Activated CD8-positive, alpha-beta memory T cell treated with anti-CD3 and anti-CD28 coated beads, Interleukin-2, amount 10 ng/mL, durations not matched to agents 7 days and 5 days (primary cell): Measurements from ENCODE around the gene MARK1. TPM values are rescaled to one million over a fixed set of nuclear protein-coding genes. Genes with fewer than 3 reads are reported as not detected.

ENCODE experiments used
- ATAC-seq: fragments of 150-1000 bp; cut with Tn5 transposase; one replicate; pipeline ENCODE4 v1.10.0; 2021; ENCODE audit warnings: moderate library complexity
- CTCF ChIA-PET: fragments of 350-600 bp; sonication (Branson Sonifier 250); formaldehyde crosslinking; loops from one replicate; lab custom pipeline; 2021; ENCODE audit warnings: antibody characterized with exemption; lab: Charles Lee
- DNase-seq: peaks from one replicate; pipeline ENCODE4 v3.0.0-alpha.2; 2020
- H3K27ac Mint-ChIP-seq: one replicate; pipeline ENCODE4 v1.8.0; 2021; ENCODE audit warnings: mild to moderate bottlenecking, mixed read lengths
- H3K27me3 Mint-ChIP-seq: one replicate; pipeline ENCODE4 v1.8.0; 2021; ENCODE audit warnings: mixed read lengths
- H3K36me3 Mint-ChIP-seq: one replicate; pipeline ENCODE4 v1.8.0; 2021; ENCODE audit warnings: mild to moderate bottlenecking, mixed read lengths
- H3K4me1 Mint-ChIP-seq: one replicate; pipeline ENCODE4 v1.8.0; 2021; ENCODE audit warnings: mixed read lengths
- H3K4me3 Mint-ChIP-seq: one replicate; pipeline ENCODE4 v1.8.0; 2021; ENCODE audit warnings: mild to moderate bottlenecking, moderate library complexity, mixed read lengths
- H3K9me3 Mint-ChIP-seq: one replicate; pipeline ENCODE4 v1.8.0; 2022; ENCODE audit warnings: low read depth, mixed read lengths
- total RNA-seq, 2 experiments: library from RNA; stranded (reverse); gene quantifications; one replicate each; pipeline ENCODE4 v1.2.3, GENCODE V29; 2021

MARK1 gene
- total RNA-seq, 2 experiments from 2014 or later, result not detected

GRCh38 chr1:220552672-220553260 lies 24.8 kb downstream of the MARK1 start:
- CTCF ChIA-PET, result no interaction called here
- H3K27me3 Mint-ChIP-seq, result no peaks in the 10 kb centered on the region

GRCh38 chr1:220556641-220557040 lies 28.7 kb downstream of the MARK1 start:
- Mint-ChIP-seq H3K27ac (no peak overlapping the region), H3K4me3 (no peak overlapping the region), H3K36me3 (no peaks in the 10 kb centered on the region), H3K9me3 (no peaks in the 10 kb centered on the region), H3K27me3 (no peaks in the 10 kb centered on the region), H3K4me1 (no peaks in the 10 kb centered on the region)
- no peak for ATAC-seq
- DNase-seq, result no peak
- CTCF ChIA-PET, result no interaction called here

More at GRCh38 chr1:220552672-220553260, 24.8 kb downstream of the MARK1 start:
- Mint-ChIP-seq H3K4me3 (no peak overlapping the region), H3K27ac (no peak overlapping the region), H3K9me3 (no peaks in the 10 kb centered on the region), H3K36me3 (no peaks in the 10 kb centered on the region), H3K4me1 (no peaks in the 10 kb centered on the region)
- ATAC-seq (no peak), DNase-seq (no peak)

DNA sequence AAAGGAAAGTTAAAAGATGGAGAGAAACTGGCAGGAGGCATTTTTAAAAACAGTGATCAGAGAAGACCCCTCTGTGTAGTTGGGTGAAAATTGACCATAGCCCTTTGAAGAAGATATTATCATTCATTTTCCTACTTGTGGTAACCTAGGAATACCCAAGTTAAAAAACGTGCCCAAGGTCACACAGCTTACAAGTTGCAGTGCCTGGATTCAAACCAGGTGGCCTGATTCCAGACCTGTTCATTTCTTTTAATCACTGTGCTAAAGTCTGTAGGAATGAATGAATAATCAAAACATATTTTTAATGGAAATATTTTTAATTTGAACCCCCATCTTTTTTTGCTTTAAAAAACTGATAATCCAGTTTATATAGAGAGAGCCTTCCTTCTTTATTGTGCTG lies 35.6 kb downstream of the MARK1 start:
- Mint-ChIP-seq H3K9me3 (no peaks in the 10 kb centered on the region), H3K27me3 (peaks cover 4% of the 10 kb centered on the region), H3K4me3 (no peak overlapping the region), H3K36me3 (no peaks in the 10 kb centered on the region), H3K4me1 (no peaks in the 10 kb centered on the region), H3K27ac (no peak overlapping the region)
- no peak for DNase-seq
- CTCF ChIA-PET, result no interaction called here
- ATAC-seq, result no peak

GRCh38 chr1:220564216-220564615 lies 36.3 kb downstream of the MARK1 start:
- CTCF ChIA-PET, result no interaction called here
- Mint-ChIP-seq H3K4me3 (no peak overlapping the region), H3K36me3 (no peaks in the 10 kb centered on the region), H3K4me1 (no peaks in the 10 kb centered on the region), H3K27ac (no peak overlapping the region), H3K9me3 (no peaks in the 10 kb centered on the region), H3K27me3 (peaks cover 4% of the 10 kb centered on the region)
- DNase-seq (no peak), ATAC-seq (no peak)

- no peak overlapping the region for H3K27ac Mint-ChIP-seq
- H3K4me1 Mint-ChIP-seq, result no peaks in the 10 kb centered on the region
- no peaks in the 10 kb centered on the region for H3K9me3 Mint-ChIP-seq
- DNase-seq (no peak), ATAC-seq (no peak)
- no peaks in the 10 kb centered on the region for H3K36me3 Mint-ChIP-seq
- H3K27me3 Mint-ChIP-seq, result peaks cover 4% of the 10 kb centered on the region
- H3K4me3 Mint-ChIP-seq, result no peak overlapping the region
- CTCF ChIA-PET, result interaction anchor here (0.6 to 1.0 kb wide), 2 partner anchors 10 to 167 kb away, joined by 3 read pairs; no protein-coding TSS in a partner anchor
Observed at GRCh38 chr1:220565670-220566069, 37.7 kb downstream of the MARK1 start.

DNA sequence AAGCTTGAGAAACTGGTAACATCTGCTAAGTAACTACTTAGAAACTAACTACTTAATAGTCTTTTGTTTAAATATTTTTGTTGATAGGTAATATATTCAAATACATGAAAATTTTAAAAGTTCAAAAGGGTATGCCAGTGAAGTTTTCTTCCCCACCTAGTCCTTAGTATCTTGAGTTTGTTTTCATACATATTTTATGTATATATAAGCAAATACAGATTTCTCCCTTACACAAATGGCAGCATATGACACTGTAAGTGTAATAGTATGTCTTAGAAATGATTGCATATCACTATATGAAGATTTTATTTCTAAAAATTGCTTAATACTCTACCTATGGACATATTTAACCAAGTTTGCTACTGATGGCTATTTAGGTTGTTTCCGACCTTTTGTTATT lies 38.9 kb downstream of the MARK1 start:
- no peaks in the 10 kb centered on the region for H3K36me3 Mint-ChIP-seq
- H3K27me3 Mint-ChIP-seq, result peaks cover 4% of the 10 kb centered on the region
- H3K27ac Mint-ChIP-seq, result no peak overlapping the region
- no peak overlapping the region for H3K4me3 Mint-ChIP-seq
- ATAC-seq, result no peak
- H3K4me1 Mint-ChIP-seq, result no peaks in the 10 kb centered on the region
- CTCF ChIA-PET, result no interaction called here
- DNase-seq, result no peak
- no peaks in the 10 kb centered on the region for H3K9me3 Mint-ChIP-seq

DNA sequence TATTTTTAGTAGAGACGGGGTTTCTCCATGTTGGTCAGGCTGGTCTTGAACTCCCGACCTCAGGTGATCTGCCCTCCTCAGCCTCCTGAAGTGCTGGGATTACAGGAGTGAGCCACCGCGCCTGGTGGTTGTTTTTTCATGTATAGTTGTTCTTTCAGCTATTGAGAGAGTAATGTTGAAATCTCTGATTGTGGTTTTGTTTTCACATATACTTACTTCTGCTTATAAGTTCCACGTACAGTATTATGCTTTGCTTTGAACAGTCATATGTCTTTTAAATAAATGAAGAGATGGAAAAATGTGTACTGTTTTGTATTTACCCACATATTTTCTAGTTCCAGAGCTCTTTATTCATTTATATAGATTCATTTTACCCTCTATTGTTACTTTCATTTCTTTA lies 44.5 kb downstream of the MARK1 start:
- Mint-ChIP-seq H3K4me1 (no peaks in the 10 kb centered on the region), H3K27me3 (no peaks in the 10 kb centered on the region), H3K27ac (no peak overlapping the region), H3K36me3 (peaks cover 1% of the 10 kb centered on the region), H3K4me3 (no peak overlapping the region), H3K9me3 (peaks cover 4% of the 10 kb centered on the region)
- ATAC-seq (no peak), DNase-seq (no peak)
- CTCF ChIA-PET, result no interaction called here

DNA sequence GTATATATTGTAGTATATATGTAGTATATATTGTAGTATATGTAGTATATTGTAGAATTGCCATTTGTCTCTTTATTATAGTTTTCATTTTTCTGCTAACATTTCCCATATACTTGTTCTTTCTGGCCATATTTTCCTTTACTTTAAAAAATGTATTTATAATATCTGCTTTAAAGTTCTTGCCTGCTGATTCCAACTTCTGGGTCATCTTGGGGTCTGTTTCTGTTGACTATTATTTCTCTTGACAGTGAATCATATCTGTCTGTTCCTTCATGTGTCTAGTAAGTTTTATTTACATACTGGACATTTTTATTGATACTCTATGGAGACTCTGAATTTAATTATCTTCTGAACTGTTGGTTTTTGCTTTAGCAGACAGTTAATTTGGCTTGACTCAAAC lies 45.9 kb downstream of the MARK1 start:
- Mint-ChIP-seq H3K27me3 (no peaks in the 10 kb centered on the region), H3K9me3 (peaks cover 4% of the 10 kb centered on the region), H3K4me3 (no peak overlapping the region), H3K27ac (no peak overlapping the region), H3K4me1 (no peaks in the 10 kb centered on the region), H3K36me3 (peaks cover 1% of the 10 kb centered on the region)
- ATAC-seq (no peak), DNase-seq (no peak)
- CTCF ChIA-PET, result no interaction called here

GRCh38 chr1:220575718-220576497 lies 48.0 kb downstream of the MARK1 start:
- H3K27ac Mint-ChIP-seq, result no peak overlapping the region
- H3K4me1 Mint-ChIP-seq, result no peaks in the 10 kb centered on the region
- no peak overlapping the region for H3K4me3 Mint-ChIP-seq

GRCh38 chr1:220577926-220578325 lies 50.0 kb downstream of the MARK1 start:
- ATAC-seq (no peak), DNase-seq (no peak)
- H3K36me3 Mint-ChIP-seq, result peaks cover 1% of the 10 kb centered on the region
- peaks cover 2% of the 10 kb centered on the region for H3K27me3 Mint-ChIP-seq
- H3K4me3 Mint-ChIP-seq, result no peak overlapping the region
- H3K27ac Mint-ChIP-seq, result no peak overlapping the region
- CTCF ChIA-PET, result no interaction called here
- no peaks in the 10 kb centered on the region for H3K4me1 Mint-ChIP-seq
- H3K9me3 Mint-ChIP-seq, result peaks cover 4% of the 10 kb centered on the region

More at GRCh38 chr1:220575718-220576497, 48.0 kb downstream of the MARK1 start:
- H3K9me3 Mint-ChIP-seq, result peaks cover 4% of the 10 kb centered on the region
- CTCF ChIA-PET, result no interaction called here
- no peaks in the 10 kb centered on the region for H3K27me3 Mint-ChIP-seq
- no peak for DNase-seq
- no peak for ATAC-seq
- H3K36me3 Mint-ChIP-seq, result peaks cover 1% of the 10 kb centered on the region

DNA sequence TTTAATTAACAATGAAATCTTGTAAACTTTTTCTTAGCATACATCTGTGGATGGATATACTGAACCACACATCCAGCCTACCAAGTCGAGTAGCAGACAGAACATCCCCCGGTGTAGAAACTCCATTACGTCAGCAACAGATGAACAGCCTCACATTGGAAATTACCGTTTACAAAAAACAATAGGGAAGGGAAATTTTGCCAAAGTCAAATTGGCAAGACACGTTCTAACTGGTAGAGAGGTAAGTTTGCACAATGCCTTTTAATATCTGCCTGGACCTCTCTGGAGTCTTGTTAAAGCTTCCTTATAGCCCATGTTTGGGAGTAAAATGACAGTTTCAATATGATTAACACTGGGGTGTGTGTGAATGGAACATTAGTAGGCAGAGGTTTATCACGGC lies 51.4 kb downstream of the MARK1 start:
- DNase-seq (no peak), ATAC-seq (no peak)
- no peak overlapping the region for H3K27ac Mint-ChIP-seq
- no peaks in the 10 kb centered on the region for H3K9me3 Mint-ChIP-seq
- CTCF ChIA-PET, result no interaction called here
- no peak overlapping the region for H3K4me3 Mint-ChIP-seq
- H3K4me1 Mint-ChIP-seq, result no peaks in the 10 kb centered on the region
- H3K27me3 Mint-ChIP-seq, result peaks cover 2% of the 10 kb centered on the region
- no peaks in the 10 kb centered on the region for H3K36me3 Mint-ChIP-seq

DNA sequence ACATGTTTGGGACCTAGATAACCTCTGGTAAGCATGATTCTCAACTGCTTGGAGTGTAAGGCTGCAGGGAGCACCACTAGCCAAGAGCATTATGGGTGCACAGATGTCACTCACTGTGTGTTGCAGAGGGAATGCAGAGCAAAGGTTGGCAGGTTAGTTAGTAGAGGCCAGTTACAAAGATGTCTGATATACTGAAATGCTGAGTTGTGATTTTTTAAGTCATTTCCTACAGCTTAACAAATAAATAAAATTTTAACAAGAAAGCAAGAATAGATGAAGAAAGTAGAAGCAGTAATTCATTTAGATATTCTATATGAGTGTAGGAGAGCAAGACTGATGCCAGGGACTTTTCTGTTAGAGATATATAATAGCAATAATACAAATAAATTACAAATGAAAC lies 64.8 kb downstream of the MARK1 start:
- CTCF ChIA-PET, result no interaction called here
- Mint-ChIP-seq H3K4me3 (no peak overlapping the region), H3K36me3 (no peaks in the 10 kb centered on the region), H3K4me1 (no peaks in the 10 kb centered on the region), H3K9me3 (no peaks in the 10 kb centered on the region), H3K27me3 (no peaks in the 10 kb centered on the region), H3K27ac (no peak overlapping the region)
- ATAC-seq (no peak), DNase-seq (no peak)

DNA sequence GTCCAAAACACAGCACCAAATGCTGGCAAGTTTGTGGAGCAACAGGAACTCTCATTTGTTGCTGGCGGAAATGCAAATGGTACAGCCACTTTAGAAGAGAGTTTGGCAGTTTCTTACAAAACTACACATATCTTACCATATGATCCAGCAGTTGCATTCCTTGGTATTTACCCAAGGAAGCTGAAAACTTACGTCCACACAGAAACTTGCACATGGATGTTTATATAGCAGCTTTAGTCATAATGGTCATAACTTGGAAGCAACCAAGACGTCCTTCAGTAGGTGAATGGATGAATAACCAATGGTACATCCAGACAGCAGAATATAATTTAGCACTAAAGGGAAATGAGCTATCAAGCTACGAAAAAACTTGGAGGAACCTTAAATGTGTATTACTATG lies 66.4 kb downstream of the MARK1 start:
- Mint-ChIP-seq H3K9me3 (no peaks in the 10 kb centered on the region), H3K4me3 (no peak overlapping the region)

GRCh38 chr1:220595179-220595578 lies 67.2 kb downstream of the MARK1 start:
- no peaks in the 10 kb centered on the region for H3K4me1 Mint-ChIP-seq
- no peaks in the 10 kb centered on the region for H3K27me3 Mint-ChIP-seq
- H3K4me3 Mint-ChIP-seq, result no peak overlapping the region
- H3K27ac Mint-ChIP-seq, result no peak overlapping the region
- no peak for DNase-seq
- H3K36me3 Mint-ChIP-seq, result no peaks in the 10 kb centered on the region
- CTCF ChIA-PET, result no interaction called here
- no peak for ATAC-seq
- H3K9me3 Mint-ChIP-seq, result no peaks in the 10 kb centered on the region

More for the DNA sequence above, 66.4 kb downstream of the MARK1 start:
- Mint-ChIP-seq H3K36me3 (no peaks in the 10 kb centered on the region), H3K27me3 (no peaks in the 10 kb centered on the region), H3K27ac (no peak overlapping the region), H3K4me1 (no peaks in the 10 kb centered on the region)
- ATAC-seq, result no peak
- DNase-seq, result no peak
- CTCF ChIA-PET, result no interaction called here
